ENCODE measurements around the gene BBS1. TPM values are rescaled to one million over a fixed set of nuclear protein-coding genes. Genes with fewer than 3 reads are reported as not detected.

The BBS1 gene
- total and polyA plus RNA-seq, 4 donors: 4.2 to 18.5 (median 8.6) TPM

DNA sequence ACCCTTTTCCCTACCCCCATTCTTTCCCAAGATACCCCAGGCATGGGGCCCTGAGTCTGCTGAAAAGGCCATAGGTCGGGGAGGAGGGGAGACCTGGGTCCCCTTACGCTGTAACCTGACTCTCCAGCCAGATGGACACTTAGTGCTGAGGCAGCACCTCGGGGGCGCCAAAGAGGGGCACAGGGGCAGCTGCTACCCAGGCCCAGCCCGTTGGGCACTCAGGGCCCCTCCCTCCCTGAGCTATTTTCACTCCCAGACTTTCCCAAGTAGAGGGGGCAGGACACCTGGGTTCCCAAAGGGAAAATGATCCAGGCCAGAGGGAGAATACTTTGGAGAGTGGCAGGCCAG is 37.2 kb downstream of the BBS1 start:
- H3K9me3 ChIP-seq (ENCODE audit: control insufficient read depth in 4 of 4, low read length in 3 of 4): no peaks in the 10 kb centered on the region
- no peak overlapping the region for H3K4me3 ChIP-seq (ENCODE audit: low read depth in 1 of 3, low read length in 3 of 3)
- H3K36me3 ChIP-seq (ENCODE audit: control insufficient read depth in 4 of 4, insufficient read depth in 3 of 4, low read depth in 1 of 4, low read length in 3 of 4): peaks cover 0 to 4% (median 4%) of the 10 kb centered on the region in 4 donors
- WGBS: 46% methylated on average over 5 of the region's 5 CpGs
- H3K9ac ChIP-seq (ENCODE audit: low read depth in 1 of 2, low read length in 2 of 2): no peak overlapping the region
- TF ChIP-seq RAD21 (IDR thresholded peaks at IDR 0.05): no peak
- TF ChIP-seq, protein P1, sequence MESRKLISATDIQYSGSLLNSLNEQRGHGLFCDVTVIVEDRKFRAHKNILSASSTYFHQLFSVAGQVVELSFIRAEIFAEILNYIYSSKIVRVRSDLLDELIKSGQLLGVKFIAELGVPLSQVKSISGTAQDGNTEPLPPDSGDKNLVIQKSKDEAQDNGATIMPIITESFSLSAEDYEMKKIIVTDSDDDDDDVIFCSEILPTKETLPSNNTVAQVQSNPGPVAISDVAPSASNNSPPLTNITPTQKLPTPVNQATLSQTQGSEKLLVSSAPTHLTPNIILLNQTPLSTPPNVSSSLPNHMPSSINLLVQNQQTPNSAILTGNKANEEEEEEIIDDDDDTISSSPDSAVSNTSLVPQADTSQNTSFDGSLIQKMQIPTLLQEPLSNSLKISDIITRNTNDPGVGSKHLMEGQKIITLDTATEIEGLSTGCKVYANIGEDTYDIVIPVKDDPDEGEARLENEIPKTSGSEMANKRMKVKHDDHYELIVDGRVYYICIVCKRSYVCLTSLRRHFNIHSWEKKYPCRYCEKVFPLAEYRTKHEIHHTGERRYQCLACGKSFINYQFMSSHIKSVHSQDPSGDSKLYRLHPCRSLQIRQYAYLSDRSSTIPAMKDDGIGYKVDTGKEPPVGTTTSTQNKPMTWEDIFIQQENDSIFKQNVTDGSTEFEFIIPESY (IDR thresholded peaks at IDR 0.05): no peak
- no peak for TF ChIP-seq HNF4A (conservative IDR thresholded peaks at IDR 0.05)
- no peak for TF ChIP-seq EGR1 (IDR thresholded peaks at IDR 0.05; ENCODE audit: low read depth in 2 of 2)
- TF ChIP-seq MAX (IDR thresholded peaks at IDR 0.05): no peak
- TF ChIP-seq NR2F2 (IDR thresholded peaks at IDR 0.05): no peak
- no peak for TF ChIP-seq JUND (IDR thresholded peaks at IDR 0.05)
- no peak for TF ChIP-seq RXRA (IDR thresholded peaks at IDR 0.05)
- TF ChIP-seq SP1 (IDR thresholded peaks at IDR 0.05): no peak
- TF ChIP-seq, protein P2, sequence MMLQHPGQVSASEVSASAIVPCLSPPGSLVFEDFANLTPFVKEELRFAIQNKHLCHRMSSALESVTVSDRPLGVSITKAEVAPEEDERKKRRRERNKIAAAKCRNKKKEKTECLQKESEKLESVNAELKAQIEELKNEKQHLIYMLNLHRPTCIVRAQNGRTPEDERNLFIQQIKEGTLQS (IDR thresholded peaks at IDR 0.05): no peak
- TF ChIP-seq, protein P3, sequence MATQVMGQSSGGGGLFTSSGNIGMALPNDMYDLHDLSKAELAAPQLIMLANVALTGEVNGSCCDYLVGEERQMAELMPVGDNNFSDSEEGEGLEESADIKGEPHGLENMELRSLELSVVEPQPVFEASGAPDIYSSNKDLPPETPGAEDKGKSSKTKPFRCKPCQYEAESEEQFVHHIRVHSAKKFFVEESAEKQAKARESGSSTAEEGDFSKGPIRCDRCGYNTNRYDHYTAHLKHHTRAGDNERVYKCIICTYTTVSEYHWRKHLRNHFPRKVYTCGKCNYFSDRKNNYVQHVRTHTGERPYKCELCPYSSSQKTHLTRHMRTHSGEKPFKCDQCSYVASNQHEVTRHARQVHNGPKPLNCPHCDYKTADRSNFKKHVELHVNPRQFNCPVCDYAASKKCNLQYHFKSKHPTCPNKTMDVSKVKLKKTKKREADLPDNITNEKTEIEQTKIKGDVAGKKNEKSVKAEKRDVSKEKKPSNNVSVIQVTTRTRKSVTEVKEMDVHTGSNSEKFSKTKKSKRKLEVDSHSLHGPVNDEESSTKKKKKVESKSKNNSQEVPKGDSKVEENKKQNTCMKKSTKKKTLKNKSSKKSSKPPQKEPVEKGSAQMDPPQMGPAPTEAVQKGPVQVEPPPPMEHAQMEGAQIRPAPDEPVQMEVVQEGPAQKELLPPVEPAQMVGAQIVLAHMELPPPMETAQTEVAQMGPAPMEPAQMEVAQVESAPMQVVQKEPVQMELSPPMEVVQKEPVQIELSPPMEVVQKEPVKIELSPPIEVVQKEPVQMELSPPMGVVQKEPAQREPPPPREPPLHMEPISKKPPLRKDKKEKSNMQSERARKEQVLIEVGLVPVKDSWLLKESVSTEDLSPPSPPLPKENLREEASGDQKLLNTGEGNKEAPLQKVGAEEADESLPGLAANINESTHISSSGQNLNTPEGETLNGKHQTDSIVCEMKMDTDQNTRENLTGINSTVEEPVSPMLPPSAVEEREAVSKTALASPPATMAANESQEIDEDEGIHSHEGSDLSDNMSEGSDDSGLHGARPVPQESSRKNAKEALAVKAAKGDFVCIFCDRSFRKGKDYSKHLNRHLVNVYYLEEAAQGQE (IDR thresholded peaks at IDR 0.05): no peak
- no peak for TF ChIP-seq TAF1 (conservative IDR thresholded peaks at IDR 0.05)
- no peak for TF ChIP-seq GABPA (IDR thresholded peaks at IDR 0.05 in 1 of 2, conservative IDR thresholded peaks at IDR 0.05 in 1 of 2)
- no peak for DNase-seq (ENCODE audit: low spot score)
- peaks cover 5 to 12% (median 8%) of the 10 kb centered on the region in 4 donors for H3K4me1 ChIP-seq (ENCODE audit: control insufficient read depth in 4 of 4, insufficient read depth in 4 of 4, low read length in 3 of 4)
- no peaks in the 10 kb centered on the region for H3K27me3 ChIP-seq (ENCODE audit: control insufficient read depth in 4 of 4, insufficient read depth in 4 of 4, low read length in 3 of 4)
- H3K27ac ChIP-seq (ENCODE audit: low read depth in 1 of 2, low read length in 2 of 2): no peak overlapping the region

DNA sequence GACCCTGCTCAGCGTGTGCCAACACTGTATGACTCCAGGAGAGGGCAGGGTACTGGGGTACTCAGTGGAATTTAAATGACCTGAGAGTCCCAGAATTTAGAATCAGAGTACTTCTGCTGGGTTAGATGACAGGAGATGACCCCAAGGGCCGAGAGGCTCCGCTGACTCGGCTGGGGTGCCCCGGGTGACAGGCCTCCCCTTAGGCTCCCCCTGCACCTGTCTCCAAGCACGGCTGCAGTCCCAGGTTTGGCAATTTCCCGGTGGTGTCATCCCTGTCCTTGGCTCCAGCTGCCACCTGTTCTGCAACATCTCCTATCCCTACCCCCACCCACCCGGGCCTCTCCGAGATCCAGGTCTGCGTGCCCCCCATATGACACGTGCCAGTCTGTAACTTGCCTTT is 37.6 kb downstream of the BBS1 start:
- Histone ChIP-seq H3K9me3 (ENCODE audit: control insufficient read depth in 4 of 4, low read length in 3 of 4) (no peaks in the 10 kb centered on the region), H3K27ac (ENCODE audit: low read depth in 1 of 2, low read length in 2 of 2) (no peak overlapping the region), H3K9ac (ENCODE audit: low read depth in 1 of 2, low read length in 2 of 2) (no peak overlapping the region), H3K36me3 (ENCODE audit: control insufficient read depth in 4 of 4, insufficient read depth in 3 of 4, low read depth in 1 of 4, low read length in 3 of 4) (peaks cover 0 to under 1% (median under 1%) of the 10 kb centered on the region in 4 donors), H3K4me1 (ENCODE audit: control insufficient read depth in 4 of 4, insufficient read depth in 4 of 4, low read length in 3 of 4) (peaks cover 5 to 12% (median 8%) of the 10 kb centered on the region in 4 donors), H3K27me3 (ENCODE audit: control insufficient read depth in 4 of 4, insufficient read depth in 4 of 4, low read length in 3 of 4) (no peaks in the 10 kb centered on the region), H3K4me3 (ENCODE audit: low read depth in 1 of 3, low read length in 3 of 3) (no peak overlapping the region)
- TF ChIP-seq YY1 (IDR thresholded peaks at IDR 0.05): no peak
- DNase-seq (ENCODE audit: low spot score): no peak
- whole genome bisulfite sequencing: 47% methylated on average over 11 of the region's 11 CpGs
